HCT116 (cell line): Measurements from ENCODE around the gene PPFIA1. TPM values are rescaled to one million over a fixed set of nuclear protein-coding genes. Genes with fewer than 3 reads are reported as not detected.
"Not testable (repeated sequence)": the region's sequence is repeated elsewhere in the genome, so short reads cannot be mapped to it uniquely, and the experiment has no call there.

ENCODE experiments used
- ATAC-seq: fragments of 200-7000 bp; cut with Tn5 transposase; 2 replicates; pipeline ENCODE4 v1.9.1; 2020; ENCODE audit warnings: mild to moderate bottlenecking, moderate library complexity
- BruUV-seq: library from RNA; stranded (reverse); fragments of 400-500 nt; replicated peaks from 2 replicates; lab custom pipeline; 2021; lab: Mats Ljungman, UMichigan
- CTCF ChIA-PET: fragments of 300-600 bp; sonication (Branson Sonifier 250); formaldehyde crosslinking; loops from one replicate; lab custom pipeline; 2021; ENCODE audit warnings: antibody characterized with exemption; lab: Charles Lee
- POLR2A ChIA-PET: fragments of 300-600, 350-600 bp; sonication (Branson Sonifier 250); formaldehyde crosslinking; loops from one replicate; lab custom pipeline; 2021; ENCODE audit warnings: antibody characterized with exemption; lab: Charles Lee
- RAD21 ChIA-PET, 2 experiments: fragments of 300-600 bp; sonication (Branson Sonifier 250); formaldehyde crosslinking; loops; one replicate each; lab custom pipeline; 2023; ENCODE audit warnings: low total read pairs in 2 of 2; ENCODE audit not compliant: uncharacterized antibody in 2 of 2, unreplicated experiment in 2 of 2, low non-redundant PET in 1 of 2; lab: Charles Lee
- DNase-seq: peaks from one replicate; pipeline ENCODE4 v3.0.0-alpha.2; 2010; ENCODE audit warnings: low read depth, low spot score
- H2AFZ ChIP-seq: fragments of 200-600 bp; shearing (Covaris generic), sonication (generic); 2 replicates; pipeline ENCODE4 v1.6.1; 2017; ENCODE audit warnings: low read depth, mixed run types, mixed read lengths, antibody characterized with exemption, low read length; ENCODE audit not compliant: poor library complexity, severe bottlenecking
- H3K27ac ChIP-seq: 2 replicates; pipeline ENCODE4 v1.5.1; 2012; ENCODE audit warnings: low read depth, low read length
- H3K27me3 ChIP-seq: fragments of 200-600 bp; sonication (generic); 2 replicates; pipeline ENCODE4 v1.6.1; 2016; ENCODE audit warnings: mixed run types, low read length, mixed read lengths; ENCODE audit not compliant: insufficient read depth
- H3K36me3 ChIP-seq, 2 experiments: fragments of 200-500 bp in 1 of 2; fragments of 200-600 bp in 1 of 2; sonication (Bioruptor generic) in 1 of 2; sonication (generic) in 1 of 2; 2 replicates each; pipeline versions ENCODE4 v1.5.1 to v1.6.1; 2014 to 2016; ENCODE audit warnings: low read length in 2 of 2, inconsistent platforms in 1 of 2, mixed read lengths in 1 of 2, mixed run types in 1 of 2; ENCODE audit not compliant: insufficient read depth in 2 of 2, control insufficient read depth in 1 of 2
- H3K4me1 ChIP-seq, 2 experiments: fragments of 200-600 bp in 1 of 2; sonication (generic) in 1 of 2; 2 replicates each; pipeline versions ENCODE4 v1.5.1 to v1.6.1; 2012 to 2017; ENCODE audit warnings: low read length in 2 of 2, inconsistent platforms in 1 of 2, mild to moderate bottlenecking in 1 of 2, mixed read lengths in 1 of 2, mixed run types in 1 of 2, moderate library complexity in 1 of 2; ENCODE audit not compliant: insufficient read depth in 2 of 2, control insufficient read depth in 1 of 2
- H3K4me2 ChIP-seq: fragments of 200-600 bp; sonication (generic); 2 replicates; pipeline ENCODE4 v1.6.1; 2017; ENCODE audit warnings: mixed run types, low read length, mixed read lengths
- H3K4me3 ChIP-seq, 2 experiments: fragments of 200-600 bp in 1 of 2; sonication (generic) in 1 of 2; replicated peaks in 1 of 2; 2 replicates each; pipeline ENCODE4 v1.5.1; 2011 to 2016; ENCODE audit warnings: low read length in 2 of 2, control low read depth in 1 of 2, low read depth in 1 of 2, mild to moderate bottlenecking in 1 of 2, mixed read lengths in 1 of 2, mixed run types in 1 of 2
- H3K79me2 ChIP-seq: fragments of 200-600 bp; sonication (generic); 2 replicates; pipeline ENCODE4 v1.6.1; 2017; ENCODE audit warnings: mild to moderate bottlenecking, mixed run types, low read length, moderate library complexity, mixed read lengths; ENCODE audit not compliant: insufficient read depth
- H3K9ac ChIP-seq: fragments of 200-600 bp; sonication (generic); 2 replicates; pipeline ENCODE4 v1.6.1; 2016; ENCODE audit warnings: low read length, mixed read lengths
- H3K9me2 ChIP-seq: fragments of 200-600 bp; sonication (generic), shearing (Covaris generic); 2 replicates; pipeline ENCODE4 v1.6.1; 2017; ENCODE audit warnings: mixed run types, mild to moderate bottlenecking, moderate library complexity; ENCODE audit not compliant: insufficient read depth
- H3K9me3 ChIP-seq, 2 experiments: fragments of 200-500 bp in 1 of 2; fragments of 200-600 bp in 1 of 2; sonication (Bioruptor generic) in 1 of 2; sonication (generic) in 1 of 2; 2 replicates each; pipeline ENCODE4 v1.6.1; 2014 to 2017; ENCODE audit warnings: low read length in 2 of 2, mixed read lengths in 2 of 2, inconsistent platforms in 1 of 2, low read depth in 1 of 2, mild to moderate bottlenecking in 1 of 2, mixed run types in 1 of 2, moderate library complexity in 1 of 2; ENCODE audit not compliant: control insufficient read depth in 1 of 2, insufficient read depth in 1 of 2
- H4K20me1 ChIP-seq: fragments of 200-600 bp; sonication (generic), shearing (Covaris generic); 2 replicates; pipeline ENCODE4 v1.6.1; 2017; ENCODE audit warnings: mixed run types, mild to moderate bottlenecking, moderate library complexity; ENCODE audit not compliant: insufficient read depth
- CEBPB ChIP-seq: IDR thresholded peaks from 2 replicates; pipeline ENCODE4 v1.6.1; 2012; ENCODE audit warnings: low read depth
- EZH2phosphoT487 ChIP-seq: fragments of 200-600 bp; IDR thresholded peaks from 2 replicates; pipeline ENCODE4 v1.6.1; 2018; ENCODE audit warnings: antibody characterized with exemption, borderline replicate concordance
- FOSL1 ChIP-seq: IDR thresholded peaks from 2 replicates; pipeline ENCODE4 v1.6.1; 2012; ENCODE audit warnings: low read depth
- POLR2AphosphoS5 ChIP-seq: IDR thresholded peaks from 2 replicates; pipeline ENCODE4 v1.6.1; 2011; ENCODE audit warnings: mild to moderate bottlenecking, low read depth, low read length, moderate library complexity
- SP1 ChIP-seq: IDR thresholded peaks from 2 replicates; pipeline ENCODE4 v1.6.1; 2012; ENCODE audit warnings: low read depth
- intact Hi-C: fragments of 100-400 bp; cut with micrococcal nuclease; formaldehyde crosslinking; loops from 2 replicates; pipeline ENCODE4 v1.10.0; 2022
- total RNA-seq: library from RNA; stranded (reverse); gene quantifications from one replicate; pipeline ENCODE4 v1.2.1, GENCODE V29; 2021; ENCODE audit not compliant: unreplicated experiment

Gene PPFIA1
- total RNA-seq, 1 experiment from 2014 or later: 48.6 TPM

GRCh38 chr11:70387564-70387963, 117.1 kb downstream of the PPFIA1 start:
- no peak for ATAC-seq
- no peak for TF ChIP-seq SP1
- TF ChIP-seq POLR2AphosphoS5: no peak
- TF ChIP-seq CEBPB: no peak
- TF ChIP-seq, all 23 proteins: peak for 0
- Histone ChIP-seq H3K9me3 (no peaks in the 10 kb centered on the region), H3K27ac (no peak overlapping the region), H3K27me3 (no peaks in the 10 kb centered on the region), H3K4me1 (peaks cover 0 to 2% of the 10 kb centered on the region in 2 experiments; a peak in 2 of 4 replicates), H3K9ac (no peak overlapping the region), H4K20me1 (no peaks in the 10 kb centered on the region), H3K36me3 (peaks cover 20 to 23% of the 10 kb centered on the region in 2 experiments), H3K4me3 (no peak overlapping the region), H3K79me2 (peaks cover 68% of the 10 kb centered on the region), H2AFZ (no peak overlapping the region), H3K9me2 (no peaks in the 10 kb centered on the region), H3K4me2 (no peak overlapping the region)
- RAD21 ChIA-PET: no interaction called here
- intact Hi-C loops: no loop called here
- no TSS peak for BruUV-seq
- no peak for DNase-seq
- CTCF ChIA-PET: no interaction called here
- POLR2A ChIA-PET: interaction anchor here (1.2 kb wide), 1 partner anchor 24 kb away, joined by 4 read pairs; no protein-coding TSS in a partner anchor

GRCh38 chr11:70389201-70389600, 118.7 kb downstream of the PPFIA1 start:
- ChIA-PET RAD21 (no interaction called here), POLR2A (no interaction called here), CTCF (interaction anchor here (1.2 kb wide), 1 partner anchor 11 kb away, joined by 3 read pairs; no protein-coding TSS in a partner anchor)
- Histone ChIP-seq H3K9ac (no peak overlapping the region), H2AFZ (no peak overlapping the region), H3K36me3 (peaks cover 9 to 24% of the 10 kb centered on the region in 2 experiments), H3K27me3 (no peaks in the 10 kb centered on the region), H4K20me1 (no peaks in the 10 kb centered on the region), H3K4me1 (no peaks in the 10 kb centered on the region), H3K27ac (no peak overlapping the region), H3K4me3 (no peak overlapping the region), H3K9me2 (no peaks in the 10 kb centered on the region), H3K4me2 (no peak overlapping the region), H3K9me3 (no peaks in the 10 kb centered on the region), H3K79me2 (peaks cover 70% of the 10 kb centered on the region)
- DNase-seq: no peak
- no peak for ATAC-seq
- TF ChIP-seq EZH2phosphoT487 (no peak), FOSL1 (no peak), CEBPB (no peak)
- no TSS peak for BruUV-seq
- intact Hi-C loops: no loop called here

GRCh38 chr11:70390882-70391281, 120.4 kb downstream of the PPFIA1 start:
- H3K4me2 ChIP-seq, ATAC-seq, POLR2A ChIA-PET: not testable (repeated sequence)

More at GRCh38 chr11:70390882-70391281, 120.4 kb downstream of the PPFIA1 start:
- BruUV-seq, H3K4me1 ChIP-seq, intact Hi-C loops, H3K27me3 ChIP-seq, H3K9me3 ChIP-seq, RAD21 ChIA-PET, H3K9me2 ChIP-seq, H3K4me3 ChIP-seq, CTCF ChIA-PET, DNase-seq, H4K20me1 ChIP-seq, H3K9ac ChIP-seq, H2AFZ ChIP-seq, H3K27ac ChIP-seq: not testable (repeated sequence)
- H3K79me2 ChIP-seq: peaks cover 76% of the 10 kb centered on the region
- H3K36me3 ChIP-seq: peaks cover 2 to 27% of the 10 kb centered on the region in 2 experiments; a peak in 2 of 4 replicates
